HG02884 (cell line): ENCODE data around the gene MYH7B.

ENCODE experiments used
- ATAC-seq: cut with Tn5 transposase; IDR thresholded peaks from one replicate; pipeline ENCODE4 v1.9.1; 2021; ENCODE audit warnings: mild to moderate bottlenecking, moderate library complexity; ENCODE audit not compliant: unreplicated experiment

MYH7B gene

DNA sequence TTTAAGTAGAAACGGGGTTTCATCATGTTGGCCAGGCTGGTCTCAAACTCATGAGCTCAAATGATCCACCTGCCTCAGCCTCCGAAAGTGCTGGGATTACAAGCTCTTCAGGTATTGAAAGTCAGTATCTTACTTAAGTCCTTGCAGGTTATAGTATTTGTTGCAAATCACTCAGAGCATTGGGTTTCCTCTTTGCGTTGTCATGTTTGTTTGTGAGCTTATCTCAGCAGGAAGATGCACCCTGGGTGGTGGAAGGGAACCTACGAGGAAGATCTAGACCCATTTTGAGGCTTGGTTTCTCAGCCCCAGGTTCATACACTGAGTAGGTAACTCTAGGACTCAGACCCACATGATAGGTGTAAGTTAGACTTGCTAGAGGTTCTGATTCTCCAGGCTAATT is 18.6 kb downstream of the MYH7B start:
- no peak for ATAC-seq

DNA sequence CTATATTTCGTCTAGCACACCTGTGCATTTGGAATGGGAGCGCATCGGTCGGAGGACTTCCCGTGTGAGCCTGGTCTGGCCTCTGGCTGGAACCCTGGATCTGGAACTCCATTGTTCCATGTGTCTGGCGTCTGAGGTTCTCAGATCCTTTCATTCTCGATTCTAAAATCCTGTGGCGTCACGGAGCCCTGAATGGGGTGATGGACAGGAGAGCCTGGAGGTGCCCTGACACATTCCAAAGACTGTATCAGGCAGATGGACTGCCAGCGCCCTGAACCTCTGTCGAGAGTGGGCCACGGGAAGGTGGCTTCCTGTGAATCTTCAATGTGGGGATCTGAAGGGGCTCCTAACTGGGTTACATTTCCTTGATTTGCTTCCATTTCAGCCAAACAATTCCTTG is 20.6 kb downstream of the MYH7B start:
- ATAC-seq, result no peak

DNA sequence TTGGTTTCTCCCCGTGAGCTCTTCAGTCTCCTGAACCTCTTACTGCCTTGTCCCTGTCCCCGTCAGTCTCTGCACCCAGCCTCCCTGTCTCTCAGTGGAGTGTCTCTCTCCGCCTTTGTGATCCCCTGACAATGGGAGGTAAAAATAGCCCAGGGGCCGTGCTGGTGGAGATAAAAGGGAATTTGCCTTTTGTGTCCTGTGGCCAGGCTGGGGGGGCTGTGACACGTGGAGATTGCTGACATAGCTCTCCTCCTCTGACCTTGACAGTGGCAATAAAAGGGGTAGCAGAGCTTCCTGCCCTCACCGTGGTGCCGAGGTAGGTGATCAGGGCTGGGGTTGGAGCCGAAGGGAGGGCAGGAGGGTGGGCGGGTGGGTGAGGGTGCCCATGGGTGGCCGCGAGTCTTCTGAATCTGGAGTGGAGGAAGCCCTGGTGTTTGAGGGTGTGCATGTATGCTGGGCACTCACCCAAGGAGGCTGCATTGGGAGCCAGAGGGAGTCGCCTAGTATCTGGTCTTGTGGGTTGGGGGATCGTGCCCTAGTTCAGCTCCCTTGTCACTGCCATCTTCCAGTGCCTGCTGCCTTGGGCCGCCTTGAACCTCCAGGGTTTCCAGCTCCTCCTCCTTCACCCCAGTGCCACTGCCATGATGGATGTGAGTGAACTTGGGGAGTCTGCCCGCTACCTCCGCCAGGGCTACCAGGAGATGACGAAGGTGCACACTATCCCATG is 21.9 kb downstream of the MYH7B start:
- no peak for ATAC-seq

DNA sequence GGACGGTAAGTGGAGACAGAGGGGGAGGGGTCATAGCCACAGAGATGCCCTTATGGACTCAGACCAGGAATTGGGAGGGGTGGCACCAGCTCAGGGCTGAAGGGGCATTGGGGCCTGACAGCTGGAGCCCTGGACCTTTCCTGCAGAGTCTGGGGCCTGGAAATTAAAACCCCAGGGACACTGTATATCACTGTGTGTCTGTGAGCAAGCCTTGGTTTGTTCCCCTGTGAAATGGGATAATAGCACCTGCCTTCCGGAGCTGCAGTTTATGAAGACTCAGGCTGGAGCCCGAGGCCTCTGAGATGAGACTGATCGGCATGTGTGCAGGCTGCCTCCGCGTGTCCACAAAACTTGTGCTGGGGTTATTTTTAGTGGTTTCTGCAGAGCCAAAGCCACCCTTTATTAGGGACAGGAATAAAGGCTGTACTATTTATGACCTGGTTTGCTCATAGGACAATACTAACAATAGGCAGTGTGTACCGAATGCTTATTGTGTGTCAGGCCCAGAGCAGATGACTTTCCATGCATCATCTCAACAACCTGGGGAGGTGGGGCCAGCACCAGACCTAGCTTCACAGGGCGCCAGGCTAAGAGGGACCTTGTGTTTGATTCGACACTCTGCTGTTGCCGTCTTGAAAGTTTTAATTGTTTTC is 22.6 kb downstream of the MYH7B start:
- ATAC-seq, result no peak

GRCh38 chr20:34979366-34980153 is 23.9 kb downstream of the MYH7B start:
- no peak for ATAC-seq

- no peak for ATAC-seq
Observed at GRCh38 chr20:34980543-34981233, 25.0 kb downstream of the MYH7B start.

DNA sequence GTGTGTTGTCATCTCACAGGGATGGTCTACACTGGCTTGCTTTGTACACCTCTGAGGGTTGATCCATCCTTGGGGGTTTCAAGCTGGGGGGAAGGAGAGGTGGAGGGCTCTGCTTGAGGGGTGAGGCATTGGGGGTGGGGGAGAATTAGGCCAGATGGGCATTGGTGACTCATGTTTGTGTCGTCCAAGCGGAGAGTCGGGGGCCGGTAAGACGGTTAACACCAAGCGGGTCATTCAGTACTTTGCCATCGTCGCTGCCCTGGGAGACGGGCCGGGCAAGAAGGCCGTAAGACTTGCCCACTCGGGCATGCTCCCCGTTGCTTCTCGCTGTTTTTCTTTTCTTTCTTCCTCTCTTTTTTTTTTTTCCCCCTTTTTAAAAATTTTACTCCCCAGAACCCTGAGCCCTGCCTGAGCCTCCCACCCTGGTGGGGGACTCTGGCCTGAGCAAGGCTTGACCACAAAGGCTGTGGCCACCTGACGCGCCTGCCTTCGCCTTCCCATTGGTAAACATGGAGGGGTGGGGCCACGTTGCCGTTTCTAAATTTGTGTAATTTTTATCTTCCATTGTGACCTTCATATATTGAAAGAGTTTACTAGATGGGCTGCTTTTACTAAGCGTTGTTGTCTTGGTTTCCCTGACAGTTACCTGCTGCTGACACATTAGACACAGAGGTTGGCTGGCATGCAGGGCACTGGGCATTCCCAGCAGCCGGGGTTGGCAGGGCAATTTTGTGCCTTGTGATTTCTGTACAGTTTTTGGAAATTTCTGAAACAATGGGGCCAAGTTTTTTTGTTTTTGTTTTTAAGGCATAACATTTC is 26.8 kb downstream of the MYH7B start:
- no peak for ATAC-seq

GRCh38 chr20:34983089-34983820 is 27.6 kb downstream of the MYH7B start:
- ATAC-seq, result no peak

GRCh38 chr20:34983995-34984735 is 28.5 kb downstream of the MYH7B start:
- ATAC-seq, result no peak

DNA sequence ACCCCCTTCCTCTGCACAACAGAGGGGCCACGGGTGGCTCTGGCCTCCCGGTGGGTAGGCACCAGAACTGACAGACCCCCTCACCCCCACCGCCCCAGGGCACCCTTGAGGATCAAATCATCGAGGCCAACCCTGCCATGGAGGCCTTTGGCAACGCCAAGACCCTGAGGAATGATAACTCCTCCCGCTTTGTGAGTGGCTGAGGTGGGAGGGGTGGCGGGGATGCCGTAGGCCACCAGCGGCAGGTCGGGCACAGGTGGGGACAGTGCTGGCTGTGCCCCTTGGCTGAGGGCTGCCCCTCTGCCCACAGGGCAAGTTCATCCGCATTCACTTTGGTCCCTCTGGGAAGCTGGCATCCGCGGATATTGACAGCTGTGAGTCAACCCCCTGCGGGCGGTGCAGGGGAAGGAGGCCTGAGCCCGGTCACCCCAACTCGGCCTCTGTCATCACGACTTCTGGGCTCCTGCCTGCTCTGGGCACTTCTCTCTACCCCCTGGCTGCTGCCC is 29.1 kb downstream of the MYH7B start:
- ATAC-seq, result no peak

- no peak for ATAC-seq
Observed at GRCh38 chr20:34985461-34986310, 30.0 kb downstream of the MYH7B start.

- no peak for ATAC-seq
Observed at GRCh38 chr20:34986311-34987287, 30.9 kb downstream of the MYH7B start.

GRCh38 chr20:34987288-34988190 is 31.9 kb downstream of the MYH7B start:
- no peak for ATAC-seq

DNA sequence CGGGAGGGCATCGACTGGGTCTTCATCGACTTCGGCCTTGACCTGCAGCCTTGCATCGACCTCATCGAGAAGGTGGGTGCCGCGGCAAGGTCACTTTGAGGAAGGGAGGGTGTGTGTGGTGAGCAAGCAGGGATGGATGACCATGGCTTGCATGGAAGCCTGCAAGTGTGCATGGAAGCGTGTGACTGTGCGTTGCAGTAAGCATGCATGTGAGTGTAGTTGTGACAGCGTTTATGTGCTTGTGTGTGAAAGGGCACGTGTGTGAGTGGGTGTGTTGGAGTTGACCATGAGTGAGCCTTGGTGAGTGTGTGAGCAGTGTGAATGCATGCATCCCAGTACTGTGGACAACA is 32.5 kb downstream of the MYH7B start:
- no peak for ATAC-seq

DNA sequence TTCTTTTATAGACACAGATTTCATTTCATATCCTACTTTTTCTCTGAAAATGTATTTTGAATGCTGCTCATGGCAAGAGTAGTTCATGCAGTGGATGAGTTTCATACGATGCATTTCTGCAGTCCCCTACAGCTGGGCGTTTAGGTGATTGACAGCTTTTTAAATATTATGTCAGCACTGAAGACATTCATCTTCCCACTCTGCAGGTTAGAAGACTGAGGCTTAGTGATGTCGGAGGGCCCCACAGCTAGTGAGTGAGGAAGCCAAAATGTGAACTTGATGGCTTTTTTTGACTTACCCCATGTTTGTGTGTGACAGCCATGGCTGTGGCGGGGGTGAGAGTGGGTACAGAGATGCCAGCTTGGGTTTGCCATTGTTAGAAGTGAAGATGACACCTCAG is 33.5 kb downstream of the MYH7B start:
- ATAC-seq, result no peak

DNA sequence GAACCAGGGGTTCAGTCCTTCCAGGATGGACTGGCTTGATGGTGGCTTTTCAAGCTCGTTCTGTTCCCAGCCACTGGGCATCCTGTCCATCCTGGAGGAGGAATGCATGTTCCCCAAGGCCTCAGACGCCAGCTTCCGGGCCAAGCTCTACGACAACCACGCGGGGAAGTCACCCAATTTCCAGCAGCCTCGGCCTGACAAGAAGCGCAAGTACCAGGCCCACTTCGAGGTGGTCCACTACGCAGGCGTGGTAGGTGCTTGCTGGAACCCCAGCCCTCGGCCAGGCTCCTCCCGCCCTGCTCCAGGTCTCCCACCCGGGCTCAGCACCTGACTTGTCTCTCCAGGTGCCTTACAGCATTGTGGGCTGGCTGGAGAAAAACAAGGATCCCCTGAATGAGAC is 34.0 kb downstream of the MYH7B start:
- no peak for ATAC-seq
